HepG2 (cell line): ENCODE data around the gene ERLIN1. TPM values are rescaled to one million over a fixed set of nuclear protein-coding genes. Genes with fewer than 3 reads are reported as not detected.

Source experiments
- HMGXB4 ChIP-seq, 2 experiments: sonication (generic) in 1 of 2; formaldehyde crosslinking in 1 of 2; IDR thresholded peaks; 2 replicates each; pipeline versions ENCODE4 v1.4.0 to v1.6.1; 2018 to 2020; ENCODE audit warnings: missing genetic modification reagents in 2 of 2, borderline replicate concordance in 1 of 2, low read depth in 1 of 2, mild to moderate bottlenecking in 1 of 2, missing biosample characterization in 1 of 2
- MED8 ChIP-seq: sonication (generic); formaldehyde crosslinking; IDR thresholded peaks from 2 replicates; pipeline ENCODE4 v1.8.1; 2023; ENCODE audit warnings: mild to moderate bottlenecking, missing genetic modification reagents; ENCODE audit not compliant: insufficient replicate concordance
- REST ChIP-seq, 2 experiments: IDR thresholded peaks; 2 replicates each; pipeline ENCODE4 v1.6.1; 2011 to 2012; ENCODE audit warnings: low read length in 2 of 2, borderline replicate concordance in 1 of 2, low read depth in 1 of 2, mild to moderate bottlenecking in 1 of 2, moderate library complexity in 1 of 2
- ZEB1 ChIP-seq: IDR thresholded peaks from 2 replicates; pipeline ENCODE4 v1.6.1; 2012; ENCODE audit warnings: mild to moderate bottlenecking, low read depth, inconsistent platforms; ENCODE audit not compliant: insufficient replicate concordance
- ZNF407 ChIP-seq: sonication (generic); formaldehyde crosslinking; IDR thresholded peaks from one replicate; pipeline ENCODE4 v1.5.1; 2020; ENCODE audit warnings: mild to moderate bottlenecking, missing genetic modification reagents; ENCODE audit errors: not compliant biosample characterization
- ZNF496 ChIP-seq: sonication (generic); formaldehyde crosslinking; IDR thresholded peaks from 2 replicates; pipeline ENCODE4 v1.8.1; 2023; ENCODE audit warnings: mild to moderate bottlenecking, moderate library complexity, missing genetic modification reagents; ENCODE audit not compliant: insufficient replicate concordance
- ZNF710 ChIP-seq: sonication (generic); formaldehyde crosslinking; IDR thresholded peaks from 2 replicates; pipeline ENCODE4 v1.5.0; 2020; ENCODE audit warnings: mild to moderate bottlenecking, missing genetic modification reagents, borderline replicate concordance
- ZNF781 ChIP-seq: sonication (generic); formaldehyde crosslinking; IDR thresholded peaks from 2 replicates; pipeline ENCODE4 v1.5.1; 2020; ENCODE audit warnings: borderline replicate concordance, mild to moderate bottlenecking, missing genetic modification reagents; ENCODE audit errors: not compliant biosample characterization
- ZNF788 ChIP-seq: sonication (generic); formaldehyde crosslinking; IDR thresholded peaks from 2 replicates; pipeline ENCODE4 v1.5.0; 2020; ENCODE audit warnings: mild to moderate bottlenecking, missing genetic modification reagents, borderline replicate concordance
- polyA plus RNA-seq, 8 experiments: library from polyadenylated mRNA; depleted of rRNA in 3 of 8; stranded (reverse) in 7 of 8; unstranded in 1 of 8; fragments of >200 nt; fragmentation: Illumina TruSeq in 4 of 8; extraction: Trizol in 4 of 8; gene quantifications; 2 replicates each; pipeline versions ENCODE4 v1.2.1 to v1.2.3, GENCODE V29; 2011 to 2016; ENCODE audit warnings: low read depth in 4 of 8, missing spikeins in 1 of 8, mixed read lengths in 1 of 8; ENCODE audit not compliant: insufficient read depth in 1 of 8
- total RNA-seq, 5 experiments: library from RNA; depleted of rRNA; stranded (reverse); fragments of >200 nt; fragmentation: Illumina TruSeq; extraction: Trizol; gene quantifications; 2 replicates each; pipeline ENCODE4 v1.2.3, GENCODE V29; 2016; ENCODE audit warnings: low read depth in 1 of 5

ERLIN1 gene
- total and polyA plus RNA-seq, 2 of the 13 experiments (the other 11 are each of a cell fraction or from before 2014, with no cell fraction given), result 56.8 to 69.3 TPM

- peak; percentile 45 for TF ChIP-seq ZNF407 (CRISPR knock-in tag)
- TF ChIP-seq ZNF781 (CRISPR knock-in tag), result peak; percentile 31
- no peak for TF ChIP-seq ZEB1
- TF ChIP-seq ZNF496, result no peak
- peak; percentile 77 to 90 for TF ChIP-seq HMGXB4 (CRISPR knock-in tag; IDR thresholded peaks at IDR 0.05; ENCODE audit: borderline replicate concordance in 1 of 2, low read depth in 1 of 2)
- TF ChIP-seq ZNF710 (CRISPR knock-in tag), result no peak; the same call in 1 of the 2 replicates
- peak; percentile 39; the same call in 1 of the 2 replicates for TF ChIP-seq ZNF788 (CRISPR knock-in tag)
- TF ChIP-seq MED8 (CRISPR knock-in tag), result peak; percentile 80
- peak in 1 of 2 experiments; percentile 11; a peak in 2 of 4 replicates for TF ChIP-seq REST (IDR thresholded peaks at IDR 0.05; ENCODE audit: borderline replicate concordance in 1 of 2, low read depth in 1 of 2, low read length in 2 of 2)
These were observed at the start of gene ERLIN1 (continued) for GRCh38 chr10:100185364-100186252.
